ENCODE measurements around the gene SOD3.

The SOD3 gene

GRCh38 chr4:24806206-24806990 is 11.0 kb downstream of the SOD3 start:
- DNase-seq: no peak

DNA sequence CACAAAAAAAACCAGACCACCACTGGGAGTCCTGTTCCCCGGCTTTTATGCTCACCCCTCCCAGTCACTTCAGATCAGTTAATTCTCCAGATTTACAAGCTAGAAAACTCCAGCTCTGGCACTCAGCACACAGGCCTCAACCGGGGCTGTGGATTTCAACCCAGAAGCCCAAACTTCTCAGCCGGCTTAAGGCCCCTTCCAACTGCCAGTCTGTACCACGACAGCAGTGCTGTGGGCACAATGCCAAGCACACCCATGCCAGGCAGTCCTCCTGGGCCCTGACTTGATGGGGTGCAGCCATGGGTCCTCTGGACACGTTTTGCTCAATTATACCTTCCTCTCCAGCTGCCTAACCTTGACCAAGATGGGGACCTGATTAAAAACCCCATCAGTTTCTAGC is 12.2 kb downstream of the SOD3 start:
- no peak for DNase-seq

- no peak for DNase-seq
These were observed 12.9 kb downstream of the SOD3 start for GRCh38 chr4:24808261-24808660.

- no peak for DNase-seq
These were observed 13.6 kb downstream of the SOD3 start for GRCh38 chr4:24808955-24809354.

GRCh38 chr4:24809376-24809775 is 14.0 kb downstream of the SOD3 start:
- DNase-seq: no peak

- no peak for DNase-seq
These were observed 14.5 kb downstream of the SOD3 start for GRCh38 chr4:24809815-24810405.

DNA sequence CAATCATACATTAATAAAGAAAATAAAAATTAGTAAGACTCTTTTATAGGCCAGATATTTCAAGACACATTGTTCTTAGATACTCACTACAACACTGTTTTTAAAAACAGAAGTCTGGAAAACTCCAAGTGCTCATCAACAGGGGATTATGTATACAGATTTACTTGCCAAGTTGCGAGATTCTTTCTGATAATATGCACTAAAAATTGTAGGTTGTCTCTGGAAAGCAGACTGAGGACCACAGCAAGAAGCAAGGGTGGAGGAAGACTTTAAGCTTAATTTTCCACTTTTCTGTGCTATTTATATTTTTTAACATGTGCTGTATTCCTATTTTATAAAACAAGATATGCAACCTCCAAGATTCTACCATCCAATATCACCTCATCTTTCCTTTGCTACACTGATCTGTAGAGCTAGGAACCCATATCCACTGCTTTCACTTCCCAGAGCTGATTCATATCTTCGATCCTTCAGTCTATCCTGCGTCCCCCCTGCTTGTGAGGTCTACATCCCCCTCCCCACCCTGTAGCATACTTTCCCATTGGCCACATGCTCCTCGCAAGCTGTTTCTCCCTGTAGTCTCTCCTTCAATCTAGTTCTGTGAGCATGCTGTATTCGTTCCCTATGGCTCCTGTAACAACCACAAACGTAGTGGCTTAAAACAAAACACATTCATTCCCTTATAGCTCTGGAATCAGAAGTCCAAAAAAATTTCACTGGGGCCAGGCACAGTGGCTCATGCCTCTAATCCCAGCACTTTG is 15.7 kb downstream of the SOD3 start:
- DNase-seq: no peak

DNA sequence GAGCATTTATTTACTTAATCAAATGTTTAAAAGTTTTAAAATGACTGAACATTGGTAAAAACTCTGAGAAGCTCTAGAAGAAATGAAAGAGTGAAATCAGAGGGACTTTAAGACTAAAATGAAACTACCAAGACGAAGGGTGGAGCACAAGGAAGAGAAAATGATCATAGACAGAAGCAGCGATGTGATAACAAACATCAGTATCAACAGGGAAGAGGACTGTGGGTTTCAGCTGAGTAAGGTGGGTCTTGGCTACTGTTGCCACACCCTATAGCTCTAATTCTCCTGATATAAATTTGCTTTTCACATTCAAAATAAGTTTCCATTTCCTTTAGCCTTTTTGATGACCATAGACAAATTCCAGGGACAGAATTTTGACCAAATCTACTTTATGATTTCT is 18.4 kb downstream of the SOD3 start:
- no peak for DNase-seq

- DNase-seq: no peak
These were observed 21.4 kb downstream of the SOD3 start for GRCh38 chr4:24816797-24817196.

- DNase-seq: no peak
These were observed 25.2 kb downstream of the SOD3 start for GRCh38 chr4:24820541-24820940.

DNA sequence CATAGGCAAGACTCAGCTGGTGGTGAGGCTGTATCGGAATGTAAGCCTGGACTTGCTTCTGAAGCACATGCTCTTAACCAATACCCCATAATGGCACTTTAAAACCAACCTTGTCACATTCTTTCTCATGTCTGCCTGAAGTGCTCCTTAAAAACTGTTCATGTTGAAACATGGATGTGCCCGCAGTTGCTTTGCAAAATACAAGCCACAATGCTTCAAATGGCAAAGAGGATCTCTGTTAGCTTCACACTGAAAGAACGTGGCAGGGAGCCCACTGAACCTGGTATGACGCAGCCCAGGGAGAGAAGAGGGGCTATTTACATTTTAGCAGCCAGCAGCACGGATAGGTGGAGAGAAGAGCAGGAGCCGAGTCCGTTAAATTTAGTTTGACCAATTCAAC is 29.3 kb downstream of the SOD3 start:
- DNase-seq: no peak

DNA sequence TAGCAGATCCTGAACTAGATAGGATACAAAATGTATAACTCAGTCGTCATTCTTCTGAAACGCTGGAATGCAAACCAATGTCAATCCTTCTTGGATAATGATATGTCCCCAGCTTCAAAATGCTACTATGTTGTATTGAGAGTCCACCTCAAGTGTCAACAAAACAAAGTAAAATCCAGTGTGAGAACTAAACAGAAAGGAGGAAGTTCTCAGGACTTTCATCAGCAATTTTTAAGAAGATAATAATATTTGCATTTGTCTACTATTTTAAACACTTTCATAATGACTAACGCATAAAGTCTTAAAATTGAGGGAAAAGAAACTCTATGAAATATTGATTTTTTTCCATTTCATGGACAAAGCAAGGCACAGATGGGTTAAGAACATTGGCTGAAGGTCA is 36.3 kb downstream of the SOD3 start:
- DNase-seq: no peak

GRCh38 chr4:24835696-24836095 is 40.3 kb downstream of the SOD3 start:
- no peak for DNase-seq

GRCh38 chr4:24836661-24837242 is 41.4 kb downstream of the SOD3 start:
- no peak for DNase-seq

DNA sequence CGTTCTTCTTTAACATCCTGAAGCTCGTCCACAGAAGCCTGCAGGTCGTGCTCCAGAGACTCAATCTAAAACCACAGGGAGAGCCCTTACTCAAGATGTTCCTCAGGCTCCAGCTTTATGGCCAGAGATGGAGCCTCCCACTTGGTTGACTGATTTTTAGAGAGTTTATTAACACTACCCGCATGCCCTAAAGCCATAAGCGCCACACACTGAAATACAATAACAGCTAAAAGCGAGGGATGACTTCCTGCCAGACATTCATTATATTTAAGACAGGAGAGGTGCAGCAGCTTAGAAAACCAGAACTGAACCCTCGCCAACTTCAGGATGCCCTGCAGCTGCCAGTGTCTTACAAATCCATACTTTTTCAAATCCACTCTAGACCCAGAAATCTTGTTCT is 42.0 kb downstream of the SOD3 start:
- no peak for DNase-seq

DNA sequence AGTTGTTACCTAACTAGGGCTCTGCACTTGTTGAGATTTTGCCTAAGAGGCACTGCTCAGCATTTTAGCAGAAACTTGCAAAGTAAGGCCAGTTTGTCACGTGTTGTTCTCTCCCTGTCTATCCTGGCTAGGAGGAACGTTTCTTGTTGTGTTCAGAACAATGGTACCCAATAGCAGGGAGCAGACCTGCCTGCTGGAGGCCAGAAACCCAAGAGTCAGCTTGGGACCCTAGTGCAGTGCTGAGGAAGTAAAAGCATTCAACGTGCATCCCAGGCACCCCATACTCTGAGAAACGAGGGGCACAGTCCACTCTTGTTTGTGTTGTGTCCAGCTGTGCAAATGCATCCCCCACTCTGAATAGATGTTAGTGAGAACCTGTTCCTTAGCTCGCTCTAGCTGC is 42.4 kb downstream of the SOD3 start:
- no peak for DNase-seq

DNA sequence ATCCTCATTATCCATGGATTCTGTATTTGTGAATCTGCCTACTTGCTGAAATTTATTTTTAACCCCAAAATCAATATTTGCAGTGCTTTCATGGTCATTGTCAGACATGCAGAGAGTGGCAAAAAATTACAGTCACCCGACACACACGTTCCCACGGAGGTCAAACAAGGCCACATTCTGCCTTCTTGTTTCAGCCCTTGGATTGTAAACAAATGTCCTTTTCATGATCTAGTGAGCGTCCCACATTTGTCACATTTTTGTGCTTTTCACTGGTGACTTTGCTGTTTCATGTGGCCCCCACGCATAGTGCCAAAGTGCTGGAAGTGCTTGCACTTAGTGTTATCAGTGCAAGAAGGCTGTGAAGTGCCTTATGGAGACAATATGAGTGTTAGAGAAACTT is 45.0 kb downstream of the SOD3 start:
- DNase-seq: no peak

DNA sequence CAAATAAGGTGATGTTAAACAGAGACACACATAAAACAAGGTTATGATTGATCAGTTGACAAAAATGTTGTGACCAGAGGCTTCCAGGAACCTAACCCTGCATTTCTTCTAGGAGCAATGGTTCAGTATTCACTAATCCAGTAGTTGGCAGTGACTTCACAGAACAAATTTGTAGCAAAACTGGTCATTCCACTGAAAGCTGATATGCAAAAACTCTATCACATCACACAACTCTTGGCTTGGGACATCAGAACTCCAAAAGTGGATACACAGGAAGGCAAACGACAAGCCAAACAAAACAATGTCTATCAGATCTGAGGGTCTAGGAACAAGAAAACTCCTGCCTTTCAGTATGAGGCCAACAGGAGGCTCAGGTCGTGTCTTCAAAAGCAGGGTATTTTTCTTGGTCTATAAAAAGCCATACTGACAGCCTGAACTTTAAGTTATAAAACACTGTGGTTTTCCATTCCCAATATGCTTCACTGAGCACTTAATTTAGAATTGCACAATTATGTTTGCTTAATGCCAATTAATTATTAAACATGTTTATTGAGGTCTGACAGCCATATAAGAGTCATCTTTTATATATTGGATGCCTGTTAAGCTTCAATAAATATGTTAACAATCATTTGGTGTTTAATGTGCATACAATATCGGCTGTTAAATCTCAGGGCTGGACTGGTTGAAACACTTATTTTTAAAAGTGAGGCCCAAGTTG is 45.6 kb downstream of the SOD3 start:
- no peak for DNase-seq

DNA sequence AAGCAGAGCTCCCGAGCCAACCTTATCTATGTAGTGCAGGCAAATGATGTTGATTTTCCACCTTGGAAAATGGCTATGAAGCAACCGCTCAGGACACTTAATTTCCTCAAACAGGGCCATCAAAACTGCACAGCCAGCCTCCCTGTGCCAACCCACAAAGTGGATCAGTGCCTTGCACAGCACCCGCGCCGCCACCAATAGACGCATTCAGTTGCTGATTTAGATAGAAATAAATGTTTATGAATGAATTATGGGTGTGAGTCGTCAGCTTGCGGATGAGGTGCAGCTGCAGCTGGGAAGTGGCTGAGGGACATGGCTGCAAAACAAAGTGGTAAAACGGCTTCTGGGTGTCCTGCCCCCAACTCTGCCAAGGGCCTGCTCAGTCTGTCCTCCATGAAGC is 47.0 kb downstream of the SOD3 start:
- DNase-seq: no peak

DNA sequence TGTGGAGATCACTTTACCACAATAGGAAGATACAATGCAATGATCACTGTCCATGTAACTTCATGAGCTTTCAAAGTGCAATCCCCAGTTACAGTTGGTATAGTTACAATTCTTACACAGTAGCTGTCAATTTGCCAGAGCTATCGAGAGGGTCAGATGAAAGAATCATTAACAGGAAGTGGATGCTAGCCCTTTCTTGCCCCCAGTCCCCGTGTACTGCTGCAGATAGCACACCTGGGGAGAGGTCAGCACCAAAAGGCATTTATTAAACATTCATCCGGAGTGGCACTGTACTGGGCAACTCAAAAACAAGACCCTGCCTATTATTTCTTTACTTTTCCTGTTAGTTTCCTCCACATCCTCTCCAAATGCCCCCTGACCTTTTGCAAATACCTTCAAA is 47.7 kb downstream of the SOD3 start:
- no peak for DNase-seq

DNA sequence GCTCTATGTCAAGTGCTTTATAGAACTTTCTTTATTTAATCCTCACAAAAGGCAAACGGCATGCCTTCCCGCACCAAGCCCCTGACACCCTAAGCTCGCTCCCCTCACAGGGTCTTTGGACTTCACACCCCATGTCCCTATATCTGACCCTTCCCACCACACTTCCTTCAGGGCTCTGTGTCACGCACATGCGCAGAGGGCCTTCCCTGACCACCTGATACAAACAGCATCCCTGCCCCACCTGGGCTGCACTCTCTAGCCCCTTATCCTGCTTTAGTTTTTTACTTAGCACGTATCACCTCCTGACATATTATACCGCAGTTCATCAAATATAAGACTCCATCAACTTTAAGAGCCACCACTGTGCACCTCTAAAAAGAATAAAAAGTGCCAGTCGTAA is 49.8 kb downstream of the SOD3 start:
- DNase-seq: no peak

DNA sequence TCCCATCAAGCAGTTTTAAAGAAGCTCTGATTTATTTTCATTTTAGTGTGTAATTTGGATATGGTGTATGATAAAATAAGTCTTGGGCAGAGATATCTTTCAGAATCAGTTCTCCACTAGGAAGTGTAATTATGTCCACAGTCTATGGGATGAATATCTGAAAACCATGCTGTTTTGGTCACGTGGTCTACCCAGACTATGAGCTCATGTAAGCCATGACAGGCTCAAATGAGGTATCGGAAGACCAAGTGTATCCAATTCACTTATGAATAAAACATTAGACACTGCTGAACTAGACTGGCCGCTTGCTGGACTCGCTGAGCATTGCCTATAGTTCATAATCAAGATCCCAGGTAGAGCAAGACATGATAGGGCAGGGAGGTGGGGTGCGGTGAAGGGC is 50.5 kb downstream of the SOD3 start:
- DNase-seq: no peak

GRCh38 chr4:24846716-24847115 is 51.3 kb downstream of the SOD3 start:
- DNase-seq: no peak

Measured in activated CD4-positive, alpha-beta T cell treated with anti-CD3 and anti-CD28 coated beads, Interleukin-2, amount 50 U/mL, for 48 hours (primary cell).